GM19240 (cell line): Measurements from ENCODE around the gene XCL1.

Source experiments
- DNase-seq: peaks from one replicate; pipeline ENCODE4 v3.0.0; 2011; ENCODE audit warnings: low spot score; ENCODE audit not compliant: insufficient read length

The XCL1 gene

DNA sequence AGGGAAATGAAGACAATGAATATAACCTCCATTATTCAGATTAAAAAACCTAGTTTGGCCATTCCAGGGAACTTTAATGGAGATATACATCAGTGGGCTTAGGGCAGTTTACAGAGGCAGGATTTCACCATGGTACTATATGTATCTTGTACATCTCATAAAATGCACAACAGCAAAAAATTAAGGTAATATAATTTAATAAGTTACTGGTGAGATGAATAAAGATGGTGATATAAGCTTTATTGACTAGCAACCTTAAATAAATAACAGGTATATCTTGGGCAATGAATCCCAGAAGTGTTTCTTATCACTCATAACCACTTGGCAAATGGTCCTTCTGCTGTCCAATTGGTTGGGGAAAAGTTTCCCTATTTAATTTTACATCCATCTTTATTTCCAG is 29.0 kb downstream of the XCL1 start:
- DNase-seq, result no peak

DNA sequence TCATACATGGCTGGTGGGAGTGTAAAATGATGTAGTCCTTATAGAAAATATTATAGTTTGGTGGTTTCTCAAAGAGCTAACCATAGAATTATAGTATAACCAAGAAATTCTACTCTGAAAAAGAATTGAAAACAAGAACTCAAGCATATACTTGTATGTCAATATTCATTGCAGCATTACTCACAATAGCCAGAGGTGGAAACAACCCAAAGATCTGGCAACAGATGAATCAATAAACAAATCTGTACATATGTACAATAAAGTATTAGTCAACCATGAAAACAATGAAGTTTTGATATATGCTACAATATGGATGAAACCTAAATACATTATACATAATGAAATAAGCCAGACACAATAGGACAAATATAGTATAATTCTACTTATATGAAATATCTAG is 29.7 kb downstream of the XCL1 start:
- DNase-seq, result no peak

DNA sequence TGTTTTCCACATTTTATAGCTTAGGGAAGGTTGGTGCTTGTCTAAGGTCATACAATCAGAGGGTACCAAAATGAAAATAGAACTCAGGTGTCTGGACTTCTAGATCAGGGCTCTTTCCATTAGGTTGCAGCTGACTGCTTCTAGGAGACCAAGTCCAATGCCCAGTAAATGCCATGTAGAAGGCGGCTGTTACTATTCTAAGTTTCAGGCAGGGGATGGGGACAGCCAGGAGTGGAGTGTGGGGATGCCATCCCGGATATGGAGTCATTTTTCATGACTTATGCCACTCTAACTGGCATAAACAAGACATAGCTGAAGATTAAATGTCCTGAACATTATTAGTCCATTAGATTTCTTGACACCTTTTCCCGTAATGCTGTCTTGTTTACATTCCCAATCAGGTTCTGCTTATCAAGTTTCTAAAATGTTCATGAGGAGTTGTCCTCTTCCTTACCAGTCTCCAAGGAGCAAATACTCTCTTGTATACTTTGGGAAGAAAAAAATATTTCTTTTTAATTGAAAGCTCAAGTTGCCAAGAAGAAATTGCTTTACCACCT is 31.5 kb downstream of the XCL1 start:
- DNase-seq, result no peak

DNA sequence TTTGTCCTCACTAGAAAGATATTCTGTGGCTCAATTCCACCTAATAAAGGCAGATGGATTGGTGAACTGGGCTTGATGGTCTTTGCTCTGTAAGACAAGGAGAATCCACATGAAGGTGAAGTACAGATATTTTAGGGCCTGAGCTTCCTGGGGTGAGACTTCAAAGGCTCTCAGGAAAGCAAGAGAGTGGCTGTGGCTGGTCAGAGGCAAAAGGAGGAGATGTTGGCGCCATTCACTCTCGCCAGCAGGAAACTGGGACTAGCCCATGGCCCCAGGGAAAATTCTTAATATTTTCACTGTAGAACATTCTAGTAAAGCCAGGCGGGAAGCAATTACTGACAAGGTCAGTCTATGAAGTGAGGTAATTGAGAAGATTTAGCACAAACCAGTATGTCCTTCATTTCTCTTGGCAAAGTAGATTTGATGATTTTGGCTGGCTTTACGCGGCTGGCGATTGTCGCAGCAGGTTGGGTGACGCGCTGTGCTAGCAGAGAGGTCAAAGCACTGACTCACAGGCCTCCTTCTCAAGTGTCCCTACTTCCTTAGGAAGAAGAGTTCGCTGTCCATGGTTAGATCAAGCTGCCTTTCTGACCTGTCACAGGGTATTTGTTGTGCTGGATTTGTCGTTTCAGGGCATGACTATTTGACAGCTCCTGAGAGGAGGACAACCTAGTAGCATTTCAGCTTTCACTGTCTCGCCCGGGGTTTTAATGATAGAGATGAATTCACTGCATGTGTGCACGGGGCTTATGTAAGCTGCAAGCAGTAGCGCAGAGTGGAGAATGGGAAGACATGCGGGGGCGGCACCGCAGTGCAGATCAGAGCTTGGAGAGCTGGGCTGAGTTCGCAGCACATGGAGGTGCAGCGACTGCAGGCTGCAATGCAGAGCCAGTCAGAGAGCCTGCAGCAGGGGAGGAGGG is 32.7 kb downstream of the XCL1 start:
- DNase-seq, result no peak

DNA sequence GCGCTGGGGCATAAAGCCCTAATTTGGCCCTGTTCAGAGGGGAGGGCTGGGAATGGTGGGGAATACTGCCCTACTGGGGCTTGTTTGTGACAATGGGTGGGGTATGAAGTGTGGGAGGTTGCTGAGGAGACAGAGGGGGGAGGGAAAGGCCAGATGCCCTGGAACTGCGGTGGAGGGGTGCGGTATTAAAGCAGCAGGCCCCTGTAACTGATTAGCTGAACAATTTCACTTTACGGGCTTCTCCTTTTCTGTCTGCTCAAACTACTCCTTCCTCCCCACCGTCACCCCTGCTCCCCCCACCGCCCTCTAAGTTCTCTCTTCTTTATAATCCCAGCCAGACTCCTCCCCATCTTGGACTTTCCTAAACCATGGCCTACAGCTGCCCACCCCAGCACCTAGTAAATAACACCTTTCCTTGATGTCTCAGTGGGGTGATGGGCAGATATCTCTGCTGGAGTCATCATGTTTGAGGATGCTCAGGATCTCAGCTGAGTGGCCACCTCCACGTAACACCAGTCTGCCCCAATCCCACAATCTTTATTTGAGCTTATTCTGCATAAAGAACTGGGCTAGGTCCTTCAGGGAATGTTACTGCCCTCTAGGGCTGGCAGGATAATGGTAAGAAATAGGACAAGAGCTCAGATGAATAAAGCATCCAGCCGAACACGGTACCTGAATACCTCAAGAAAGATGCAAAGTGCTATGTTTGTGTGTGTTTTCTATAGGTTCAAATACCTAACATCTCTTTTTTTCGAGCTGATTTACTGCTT is 33.5 kb downstream of the XCL1 start:
- no peak for DNase-seq

DNA sequence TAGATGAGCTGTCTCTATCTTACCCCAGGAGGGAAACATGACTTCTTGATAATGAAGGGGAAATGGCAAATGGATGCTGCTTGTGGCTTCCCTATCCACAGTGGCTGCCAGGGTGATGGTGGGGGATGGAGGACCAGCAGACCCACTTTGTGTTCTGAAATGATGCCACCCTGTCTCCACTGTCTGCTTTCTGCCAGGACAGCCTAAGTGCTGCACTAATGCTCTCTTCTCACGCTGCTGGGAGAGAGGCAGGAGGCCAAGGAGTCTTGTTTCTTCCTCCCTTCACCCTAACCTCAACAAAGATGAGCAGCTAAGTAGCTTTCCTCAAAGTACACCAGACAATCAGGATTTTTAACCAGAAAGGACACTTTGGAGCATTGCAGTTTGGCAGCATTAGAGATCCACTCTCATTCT is 36.6 kb downstream of the XCL1 start:
- DNase-seq, result no peak

DNA sequence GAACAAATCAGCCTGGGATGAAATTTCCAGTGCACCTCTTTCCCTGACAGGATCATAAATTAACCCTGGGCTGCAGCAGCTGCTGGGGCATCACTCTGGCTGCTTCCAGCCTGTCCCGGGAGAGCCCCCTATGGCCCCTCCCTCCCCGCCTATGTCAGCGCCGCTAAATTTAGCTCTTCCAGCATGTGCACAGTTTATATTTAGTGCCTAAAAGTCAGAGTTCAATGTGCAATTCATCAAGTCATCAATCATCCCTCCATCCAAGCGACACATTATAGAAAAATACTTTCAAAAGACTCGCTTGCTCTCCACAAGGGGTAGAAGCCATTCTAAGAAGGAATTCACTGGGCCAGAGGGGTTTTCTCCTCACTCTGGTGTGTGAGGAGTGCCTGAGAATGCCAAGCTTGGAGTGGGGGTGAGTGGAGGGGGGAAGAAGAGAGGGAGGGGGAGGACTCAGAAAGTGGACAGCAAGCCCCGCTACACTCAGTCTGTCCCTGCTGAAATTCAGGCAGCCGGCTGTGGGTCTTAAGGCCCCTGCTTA is 37.4 kb downstream of the XCL1 start:
- DNase-seq, result no peak

DNA sequence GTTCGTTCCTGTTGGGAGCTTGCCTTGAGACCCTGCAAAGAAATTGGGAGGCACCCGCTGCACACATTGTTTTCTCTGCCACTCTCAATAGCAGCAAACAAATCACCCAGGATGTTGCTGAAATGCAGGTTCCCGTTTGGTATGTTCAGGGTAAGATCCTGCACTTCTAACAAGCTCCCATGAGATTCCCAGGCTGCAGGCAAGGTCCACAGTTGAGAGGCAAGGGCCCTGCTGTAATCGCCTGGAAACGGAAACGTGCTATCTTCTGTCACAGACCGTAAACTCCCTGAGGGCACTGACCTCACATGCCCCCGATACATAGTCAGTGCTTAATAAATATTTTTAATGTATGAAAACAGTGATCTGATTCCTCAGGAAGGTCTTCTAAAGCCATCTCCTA is 37.8 kb downstream of the XCL1 start:
- DNase-seq, result no peak

DNA sequence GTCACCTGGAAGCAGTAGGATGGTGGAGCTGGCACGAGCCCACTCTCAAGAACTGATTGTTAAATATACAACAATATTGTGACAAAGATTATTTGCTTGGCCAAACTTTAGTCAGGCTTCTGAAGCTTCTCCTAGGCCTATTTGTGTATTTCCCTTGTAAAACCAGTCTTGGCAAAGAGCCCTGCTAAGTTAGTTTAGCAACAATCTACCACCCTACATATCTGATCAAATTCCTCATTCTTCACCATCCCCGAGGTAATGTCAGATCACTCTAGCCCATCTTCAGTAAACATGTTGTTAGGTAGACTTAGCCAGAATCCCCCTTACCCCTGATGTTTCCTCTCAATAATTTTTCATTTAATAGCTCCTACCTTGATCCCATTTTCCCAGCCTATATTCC is 39.6 kb downstream of the XCL1 start:
- DNase-seq, result no peak

DNA sequence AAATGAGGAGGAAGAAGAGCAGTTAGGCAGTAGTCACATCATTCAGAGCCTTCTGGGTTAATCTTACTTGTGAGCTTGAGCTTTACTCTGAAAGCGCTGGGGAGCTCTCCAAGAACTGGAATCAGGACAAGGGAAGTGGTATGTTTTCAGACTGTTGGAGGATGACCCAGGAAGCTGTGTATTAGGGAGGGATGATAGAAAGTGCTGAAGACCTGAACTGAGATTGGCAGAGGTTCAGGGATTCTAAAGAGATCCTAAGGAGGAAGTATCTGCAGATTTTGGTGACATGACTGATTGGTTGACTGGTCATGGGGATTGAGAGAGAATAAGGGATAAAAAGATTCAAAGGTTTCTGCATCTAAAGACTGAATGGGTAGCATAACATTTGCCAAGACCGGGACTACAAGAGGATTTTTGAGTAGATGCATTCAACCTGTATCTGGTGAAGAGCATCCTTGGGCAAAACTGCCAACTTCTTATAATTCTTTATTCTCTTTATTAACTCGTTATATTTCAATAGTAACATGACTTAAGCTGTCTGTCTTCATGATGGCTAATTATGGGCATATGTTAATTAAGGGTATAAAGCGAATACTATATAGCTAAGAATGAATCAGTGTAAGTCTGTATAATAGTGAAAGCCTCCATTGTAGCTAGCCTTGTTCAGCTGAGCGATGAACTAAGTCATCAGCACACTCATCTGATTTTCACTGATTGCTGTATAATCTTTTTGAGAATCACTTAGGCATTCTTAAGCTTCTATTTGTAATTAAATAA is 41.8 kb downstream of the XCL1 start:
- no peak for DNase-seq

DNA sequence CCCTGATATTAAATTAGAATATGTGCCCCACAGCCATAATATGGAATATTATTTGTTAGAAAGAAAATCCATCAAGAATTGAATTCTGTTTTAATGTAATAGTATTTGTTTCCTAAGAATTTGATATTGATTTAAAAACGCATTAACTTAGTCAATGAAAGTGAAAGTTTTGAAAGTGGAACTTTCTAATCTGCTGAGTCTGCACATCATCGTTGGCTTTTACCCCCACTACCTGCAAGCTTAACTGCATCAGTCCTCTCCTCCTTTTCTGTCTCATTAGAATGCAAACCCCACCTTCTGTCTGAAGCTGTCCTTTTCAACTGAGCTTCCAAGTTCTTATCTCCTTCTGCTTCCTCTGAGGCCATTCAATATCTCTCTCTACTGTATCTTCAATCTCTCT is 42.5 kb downstream of the XCL1 start:
- no peak for DNase-seq

DNA sequence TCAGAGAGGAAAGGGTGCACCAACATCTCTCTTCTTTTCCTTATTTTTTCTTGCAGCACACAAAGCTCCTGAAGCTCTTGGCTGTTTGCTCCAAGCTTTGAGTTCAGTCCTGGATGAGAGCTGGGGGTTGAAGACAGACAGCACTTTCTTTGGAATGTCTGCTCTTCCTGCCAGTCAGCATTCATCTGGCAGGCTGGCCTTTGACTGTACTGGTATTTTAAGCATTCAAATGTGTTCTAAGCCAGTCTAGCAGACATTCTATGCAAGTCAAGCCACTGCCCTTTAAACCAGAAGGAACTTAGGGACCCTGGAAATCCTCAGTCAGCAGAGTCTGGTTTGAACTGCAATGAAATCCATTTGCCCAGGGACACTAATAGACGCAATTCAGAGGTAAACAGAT is 45.0 kb downstream of the XCL1 start:
- DNase-seq, result no peak

DNA sequence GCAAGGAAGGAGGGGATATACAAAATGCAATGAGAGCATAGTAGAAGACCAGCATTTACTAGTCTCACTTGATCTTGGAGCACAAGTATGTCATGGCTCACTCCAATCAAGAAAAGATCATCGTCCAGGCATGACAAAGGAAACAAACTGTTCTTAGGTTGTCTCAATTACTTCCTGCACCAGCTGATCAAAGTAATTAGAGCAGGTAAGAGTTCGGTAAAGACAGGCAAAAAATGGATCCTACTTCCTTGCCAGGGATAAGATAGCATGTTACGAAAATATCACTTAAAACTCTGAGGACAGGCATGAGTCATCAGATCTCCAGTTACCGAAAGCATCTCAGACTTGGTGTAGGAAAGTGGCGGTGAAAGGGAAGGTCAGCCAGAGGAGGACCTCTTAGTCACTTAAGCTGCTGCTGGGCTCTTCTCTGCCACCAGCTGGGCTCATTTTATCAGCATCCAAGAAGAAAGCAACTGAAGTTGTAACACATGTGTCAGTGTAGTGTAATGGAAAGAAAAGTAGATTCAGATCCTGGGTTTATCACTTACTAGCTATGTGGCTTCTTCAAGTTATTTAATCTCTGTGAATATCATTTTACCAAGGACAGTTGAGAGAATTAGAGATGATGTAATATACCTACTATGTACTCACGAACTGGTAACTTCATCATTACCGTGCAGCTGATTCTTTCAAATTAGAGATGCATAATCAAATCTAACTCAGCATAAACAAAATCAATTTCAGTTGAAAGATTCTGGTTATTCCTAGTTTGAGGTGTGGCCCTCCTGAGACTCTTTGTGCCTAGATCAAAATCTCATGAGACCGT is 46.8 kb downstream of the XCL1 start:
- no peak for DNase-seq

DNA sequence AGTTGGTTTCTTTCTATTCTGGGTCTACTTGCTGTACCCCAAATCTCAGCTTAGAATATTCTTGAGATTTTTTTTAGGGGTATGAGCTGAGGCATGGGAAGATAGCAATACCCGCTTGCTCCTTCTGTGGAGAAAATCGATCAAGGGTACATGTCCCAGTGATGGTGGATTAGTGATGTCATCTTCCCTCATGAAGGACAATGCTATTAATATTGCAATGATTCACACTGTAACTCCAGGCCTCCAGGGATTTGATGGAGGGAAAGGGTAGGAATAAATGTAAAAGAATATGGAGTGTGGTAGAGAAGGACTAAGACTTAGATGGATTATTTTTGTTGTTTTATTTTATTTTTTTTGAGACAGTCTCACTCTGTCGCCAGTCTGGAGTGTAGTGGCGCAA is 47.4 kb downstream of the XCL1 start:
- no peak for DNase-seq

DNA sequence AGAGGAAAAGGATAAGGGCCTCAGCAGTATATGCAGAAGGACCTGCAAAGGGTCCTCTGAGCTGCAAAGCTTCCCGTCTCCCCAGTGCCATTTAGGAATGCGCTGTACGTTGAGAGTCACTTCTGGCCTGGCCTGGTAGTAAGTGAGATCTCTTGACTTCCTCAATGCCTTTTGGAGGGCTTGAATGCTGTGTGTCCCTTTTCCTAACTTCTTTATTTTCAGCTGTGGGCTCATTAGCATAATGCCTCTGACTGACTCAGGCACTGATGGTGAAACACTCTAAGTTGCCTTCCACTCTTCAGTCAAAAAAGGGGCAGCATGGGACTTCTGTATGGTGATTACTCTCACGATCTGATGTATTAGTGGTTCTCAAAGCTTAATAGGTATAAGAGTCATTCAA is 49.9 kb downstream of the XCL1 start:
- DNase-seq, result no peak

DNA sequence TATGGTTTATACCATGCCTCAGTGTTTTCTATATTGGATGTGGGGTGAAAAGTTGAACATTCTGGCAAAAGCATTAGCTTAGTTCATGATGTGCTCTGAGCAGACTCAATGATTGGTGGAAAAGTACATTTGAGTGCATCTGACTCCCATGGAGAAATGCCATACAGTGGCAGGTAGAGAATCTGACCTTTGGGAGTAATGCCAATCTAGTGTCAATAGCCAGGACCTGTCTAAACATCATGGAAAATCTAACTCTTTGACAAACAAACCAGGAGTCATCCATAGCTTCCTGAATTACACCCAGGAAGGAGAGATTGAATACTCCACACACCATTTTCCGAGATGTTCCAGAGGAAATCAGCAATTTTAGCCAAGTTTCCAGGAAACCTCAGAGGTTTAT is 51.0 kb downstream of the XCL1 start:
- no peak for DNase-seq

DNA sequence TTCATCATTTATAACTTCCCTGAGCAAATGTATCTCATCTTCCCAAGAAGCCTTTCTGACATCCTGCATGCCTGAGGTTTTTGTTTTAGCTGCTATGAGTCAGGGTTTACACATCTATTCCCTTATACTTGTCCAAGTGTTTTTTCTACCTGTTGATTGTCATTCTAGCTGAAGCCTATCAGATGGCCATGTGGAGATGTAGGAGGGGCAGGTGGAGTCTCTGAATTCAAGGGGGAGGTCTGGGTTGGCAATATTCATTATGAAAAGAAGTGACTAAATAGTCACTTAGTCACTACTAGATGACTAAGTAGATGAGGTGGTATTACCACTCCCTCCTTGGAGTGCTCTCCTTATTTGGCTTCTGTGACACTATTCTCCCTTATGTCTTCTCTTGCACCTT is 52.4 kb downstream of the XCL1 start:
- no peak for DNase-seq

DNA sequence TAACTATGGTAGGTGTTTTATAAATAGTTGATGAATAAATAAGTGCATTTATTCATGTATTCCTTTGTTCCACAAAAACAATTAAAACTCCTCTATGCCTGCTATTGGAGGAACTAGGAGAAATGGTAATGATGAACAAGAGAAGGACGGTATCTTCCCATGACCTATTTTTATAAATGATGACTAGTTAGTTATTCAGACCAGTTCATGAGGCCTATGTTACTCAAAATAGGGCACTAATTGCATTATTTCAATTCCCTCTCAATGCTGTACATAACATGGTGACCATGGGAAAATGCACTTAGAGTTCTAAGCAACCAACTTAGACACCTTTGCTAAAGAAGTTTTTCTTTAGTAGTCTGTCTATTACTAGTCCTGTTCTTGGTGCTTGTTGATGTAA is 53.1 kb downstream of the XCL1 start:
- no peak for DNase-seq
